Middle frontal gyrus (tissue), 1 donor: ENCODE measurements around the gene ZC3H15.
"Not testable (repeated sequence)": the region's sequence is repeated elsewhere in the genome, so short reads cannot be mapped to it uniquely, and the experiment has no call there.

Source experiments
- DNase-seq: peaks from one replicate; pipeline ENCODE4 v3.0.0-alpha.2; 2015; ENCODE audit warnings: low spot score; ENCODE audit errors: extremely low spot score

The ZC3H15 gene

GRCh38 chr2:186485871-186486650 lies at the start of gene ZC3H15:
ZC3H15 (plus strand) TSS chr2:186486260; CDS start chr2:186486383, 123 bp downstream.
- DNase-seq, result peak; percentile 96

GRCh38 chr2:186437719-186438118 lies 48.3 kb upstream of the ZC3H15 start:
- no peak for DNase-seq

GRCh38 chr2:186439673-186440095 lies 46.4 kb upstream of the ZC3H15 start:
- DNase-seq, result not testable (repeated sequence)

GRCh38 chr2:186440506-186440905 lies 45.6 kb upstream of the ZC3H15 start:
- no peak for DNase-seq

- DNase-seq, result no peak
These were observed 43.2 kb upstream of the ZC3H15 start for GRCh38 chr2:186442885-186443284.

- DNase-seq, result no peak
These were observed 42.2 kb upstream of the ZC3H15 start for GRCh38 chr2:186443851-186444250.

GRCh38 chr2:186445506-186445905 lies 40.6 kb upstream of the ZC3H15 start:
- DNase-seq, result no peak

GRCh38 chr2:186455613-186456012 lies 30.4 kb upstream of the ZC3H15 start:
- no peak for DNase-seq

GRCh38 chr2:186456941-186457340 lies 29.1 kb upstream of the ZC3H15 start:
- DNase-seq, result no peak

GRCh38 chr2:186457908-186458307 lies 28.2 kb upstream of the ZC3H15 start:
- no peak for DNase-seq

GRCh38 chr2:186459009-186459408 lies 27.1 kb upstream of the ZC3H15 start:
- no peak for DNase-seq

GRCh38 chr2:186460465-186460864 lies 25.6 kb upstream of the ZC3H15 start:
- DNase-seq, result no peak

GRCh38 chr2:186466743-186467142 lies 19.3 kb upstream of the ZC3H15 start:
- DNase-seq, result no peak

- DNase-seq, result no peak
These were observed 18.6 kb upstream of the ZC3H15 start for GRCh38 chr2:186467421-186467820.

GRCh38 chr2:186472722-186473493 lies 13.2 kb upstream of the ZC3H15 start:
- not testable (repeated sequence) for DNase-seq

- DNase-seq, result not testable (repeated sequence)
These were observed 11.8 kb upstream of the ZC3H15 start for GRCh38 chr2:186474239-186474638.

- DNase-seq, result no peak
These were observed 8.3 kb upstream of the ZC3H15 start for GRCh38 chr2:186477790-186478189.

- DNase-seq, result no peak
These were observed 5.1 kb upstream of the ZC3H15 start for GRCh38 chr2:186480991-186481390.

- no peak for DNase-seq
These were observed 1.9 kb upstream of the ZC3H15 start for GRCh38 chr2:186484062-186484735.

- DNase-seq, result no peak
These were observed 537 bp upstream of the ZC3H15 start for GRCh38 chr2:186485576-186485870.

- DNase-seq, result no peak
These were observed 889 bp downstream of the ZC3H15 start for GRCh38 chr2:186486651-186487647.
